22Rv1 (cell line): ENCODE results near the gene ATP5ME.

Experiments used
- CTCF ChIP-seq: fragments of 450-650 bp; IDR thresholded peaks from 2 replicates; pipeline ENCODE4 v1.5.1; 2017; ENCODE audit warnings: mild to moderate bottlenecking
- ZFX ChIP-seq: fragments of 450-650 bp; IDR thresholded peaks from 2 replicates; pipeline ENCODE4 v1.6.1; 2017; ENCODE audit warnings: antibody characterized with exemption, borderline replicate concordance

GRCh38 chr4:649751-650310 is 24.2 kb downstream of the ATP5ME start:
- no peak for TF ChIP-seq CTCF
- no peak for TF ChIP-seq ZFX
